Stimulated activated CD8-positive, alpha-beta memory T cell treated with anti-CD3 and anti-CD28 coated beads, Interleukin-2, amount 100 ng/mL, for 1 hour (primary cell): ENCODE results near the gene TMEM168.

Source experiments
- DNase-seq, 2 donors: peaks; one replicate each; pipeline ENCODE4 v3.0.0-alpha.2; 2020; ENCODE audit warnings: low read depth in 2 of 2

TMEM168 gene

GRCh38 chr7:112715525-112715924, 74.7 kb downstream of the TMEM168 start:
- no peak for DNase-seq

GRCh38 chr7:112714917-112715316, 75.3 kb downstream of the TMEM168 start:
- DNase-seq, result no peak
